ENCODE measurements around the gene AGFG1. TPM values are rescaled to one million over a fixed set of nuclear protein-coding genes. Genes with fewer than 3 reads are reported as not detected.
"Not testable (repeated sequence)": the region's sequence is repeated elsewhere in the genome, so short reads cannot be mapped to it uniquely, and the experiment has no call there.

AGFG1 gene
- total RNA-seq, 1 donor from 2014 or later = 25.5 TPM

GRCh38 chr2:227592694-227593387 is 120.9 kb downstream of the AGFG1 start:
- H3K4me1 ChIP-seq = no peaks in the 10 kb centered on the region
- intact Hi-C loops (cut with DNase I) = no loop called here
- H3K36me3 ChIP-seq = no peaks in the 10 kb centered on the region
- no peak overlapping the region for H3K4me3 ChIP-seq
- H3K27ac ChIP-seq = no peak overlapping the region
- DNase-seq (ENCODE audit: low spot score in 2 of 2) = no peak
- H3K9me3 ChIP-seq = no peaks in the 10 kb centered on the region
- TF ChIP-seq CTCF (IDR thresholded peaks at IDR 0.05) = no peak
- H3K27me3 ChIP-seq = no peaks in the 10 kb centered on the region

- Histone ChIP-seq H3K27me3 (no peaks in the 10 kb centered on the region), H3K4me3 (no peak overlapping the region), H3K9me3 (no peaks in the 10 kb centered on the region), H3K27ac (no peak overlapping the region), H3K36me3 (no peaks in the 10 kb centered on the region), H3K4me1 (no peaks in the 10 kb centered on the region)
- DNase-seq (ENCODE audit: low spot score in 2 of 2) = no peak
- intact Hi-C loops (cut with DNase I) = no loop called here
- TF ChIP-seq CTCF (IDR thresholded peaks at IDR 0.05) = no peak
Measured at GRCh38 chr2:227595797-227596196, 123.8 kb downstream of the AGFG1 start.

GRCh38 chr2:227597036-227597435 is 125.1 kb downstream of the AGFG1 start:
- intact Hi-C loops (cut with DNase I) = no loop called here
- H3K36me3 ChIP-seq = no peaks in the 10 kb centered on the region
- H3K4me1 ChIP-seq = no peaks in the 10 kb centered on the region
- no peaks in the 10 kb centered on the region for H3K9me3 ChIP-seq
- H3K4me3 ChIP-seq = no peak overlapping the region
- H3K27ac ChIP-seq = no peak overlapping the region
- DNase-seq (ENCODE audit: low spot score in 2 of 2) = no peak
- H3K27me3 ChIP-seq = no peaks in the 10 kb centered on the region
- TF ChIP-seq CTCF (IDR thresholded peaks at IDR 0.05) = no peak

- DNase-seq (ENCODE audit: low spot score in 2 of 2) = no peak
- Histone ChIP-seq H3K4me3 (no peak overlapping the region), H3K9me3 (no peaks in the 10 kb centered on the region), H3K27ac (no peak overlapping the region), H3K4me1 (no peaks in the 10 kb centered on the region), H3K36me3 (no peaks in the 10 kb centered on the region), H3K27me3 (no peaks in the 10 kb centered on the region)
- no peak for TF ChIP-seq CTCF (IDR thresholded peaks at IDR 0.05)
- intact Hi-C loops (cut with DNase I) = no loop called here
Measured at GRCh38 chr2:227597998-227598397, 126.0 kb downstream of the AGFG1 start.

- H3K27me3 ChIP-seq; H3K36me3 ChIP-seq; H3K4me3 ChIP-seq; DNase-seq (ENCODE audit: low spot score in 2 of 2); intact Hi-C loops (cut with DNase I); H3K4me1 ChIP-seq; H3K9me3 ChIP-seq; H3K27ac ChIP-seq: not testable (repeated sequence)
Measured at GRCh38 chr2:227598835-227599503, 127.0 kb downstream of the AGFG1 start, which contains the start of gene SCYGR2. SCYGR2 (plus strand) TSS chr2:227598893; CDS start chr2:227598893, 0 bp downstream.

GRCh38 chr2:227602358-227602757 is 130.4 kb downstream of the AGFG1 start:
- Histone ChIP-seq H3K4me1 (no peaks in the 10 kb centered on the region), H3K36me3 (no peaks in the 10 kb centered on the region), H3K9me3 (no peaks in the 10 kb centered on the region), H3K27ac (no peak overlapping the region), H3K27me3 (no peaks in the 10 kb centered on the region), H3K4me3 (no peak overlapping the region)
- no peak for TF ChIP-seq CTCF (IDR thresholded peaks at IDR 0.05)
- DNase-seq (ENCODE audit: low spot score in 2 of 2) = no peak
- intact Hi-C loops (cut with DNase I) = no loop called here

Data from ascending aorta (tissue), 2 donors.